Measurements from ENCODE around the gene PTGIS.

The PTGIS gene

DNA sequence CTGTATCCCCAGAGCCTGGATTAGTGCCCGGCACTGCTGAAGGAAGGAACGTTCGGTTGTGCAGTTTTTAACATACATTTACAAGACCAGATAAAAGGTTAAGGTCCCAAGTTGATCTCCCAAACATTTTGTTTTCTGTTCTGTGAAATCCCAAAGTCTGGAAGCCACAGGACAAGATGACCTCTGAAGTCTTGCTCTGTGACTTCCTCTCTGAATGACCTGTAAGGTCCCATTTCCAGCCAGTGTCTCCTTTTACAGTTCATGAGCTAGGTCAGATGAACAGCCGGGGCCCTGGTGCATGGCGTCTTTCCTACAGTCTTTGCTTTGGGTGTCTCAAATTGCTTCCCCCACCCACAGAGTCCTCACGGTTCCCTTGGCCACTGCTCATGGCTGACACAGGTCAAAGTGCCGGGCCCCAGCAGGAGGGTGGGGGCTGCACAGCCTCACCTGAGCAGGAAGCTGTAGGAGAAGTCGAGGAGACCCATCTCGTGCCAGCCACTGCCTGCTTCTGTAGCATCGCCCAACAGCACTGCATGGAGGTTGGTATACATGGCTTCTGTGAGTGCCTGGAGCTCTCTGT, 24.0 kb downstream of the PTGIS start:
- peaks cover 19% of the 10 kb centered on the region for H3K36me3 ChIP-seq (ENCODE audit: control insufficient read depth, low read depth, low read length)
- no peaks in the 10 kb centered on the region for H3K9me3 ChIP-seq (ENCODE audit: control insufficient read depth, low read depth, low read length)
- no peak overlapping the region for H3K9ac ChIP-seq (ENCODE audit: low read length)
- H3K4me3 ChIP-seq (ENCODE audit: low read length) = no peak overlapping the region
- H3K27me3 ChIP-seq (ENCODE audit: control insufficient read depth, insufficient read depth, low read length) = no peaks in the 10 kb centered on the region
- no peak overlapping the region for H3K27ac ChIP-seq (ENCODE audit: low read length)
- H3K4me1 ChIP-seq (ENCODE audit: control insufficient read depth, low read depth, low read length) = no peaks in the 10 kb centered on the region

DNA sequence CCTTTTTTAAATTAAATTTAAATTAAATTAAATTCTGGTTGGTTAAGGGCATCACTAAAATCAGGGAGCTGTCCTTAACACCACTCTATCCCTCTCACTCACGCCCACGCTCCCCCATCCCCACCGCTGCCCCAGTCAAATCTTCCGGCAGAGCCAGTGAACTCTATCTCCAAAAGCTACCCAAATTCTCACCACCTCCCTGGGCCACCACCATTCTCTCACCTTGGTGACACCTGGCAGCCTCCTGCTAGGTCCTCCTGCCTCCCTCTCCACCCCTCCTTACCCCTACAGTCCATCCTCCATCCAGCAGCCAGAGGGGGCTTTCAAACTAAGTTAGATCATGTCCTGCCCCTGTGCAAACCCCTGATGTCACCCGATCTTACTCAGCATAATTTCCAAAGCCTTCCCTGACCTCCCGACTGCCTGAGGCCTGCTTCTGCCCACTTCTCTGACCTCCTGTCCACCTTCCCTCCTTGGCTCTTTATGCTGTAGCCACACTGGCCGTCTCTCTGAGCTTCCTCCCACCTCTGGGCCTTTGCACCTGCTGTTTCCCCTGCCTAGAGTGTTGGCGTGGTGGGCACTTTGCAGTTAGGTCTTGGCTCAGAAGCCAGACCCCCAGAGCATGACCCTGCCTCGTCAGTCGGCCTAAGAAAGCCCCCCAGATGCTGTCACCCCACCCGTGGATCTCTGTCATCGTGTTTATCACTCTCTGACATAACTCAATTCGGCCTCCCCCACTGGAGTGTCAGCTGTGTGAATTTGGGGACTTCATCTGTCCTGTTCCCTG, 24.7 kb downstream of the PTGIS start:
- no peak overlapping the region for H3K9ac ChIP-seq (ENCODE audit: low read length)
- H3K36me3 ChIP-seq (ENCODE audit: control insufficient read depth, low read depth, low read length) = peaks cover 16% of the 10 kb centered on the region
- H3K27me3 ChIP-seq (ENCODE audit: control insufficient read depth, insufficient read depth, low read length) = no peaks in the 10 kb centered on the region
- H3K4me1 ChIP-seq (ENCODE audit: control insufficient read depth, low read depth, low read length) = no peaks in the 10 kb centered on the region
- H3K27ac ChIP-seq (ENCODE audit: low read length) = no peak overlapping the region
- H3K9me3 ChIP-seq (ENCODE audit: control insufficient read depth, low read depth, low read length) = no peaks in the 10 kb centered on the region
- H3K4me3 ChIP-seq (ENCODE audit: low read length) = no peak overlapping the region

DNA sequence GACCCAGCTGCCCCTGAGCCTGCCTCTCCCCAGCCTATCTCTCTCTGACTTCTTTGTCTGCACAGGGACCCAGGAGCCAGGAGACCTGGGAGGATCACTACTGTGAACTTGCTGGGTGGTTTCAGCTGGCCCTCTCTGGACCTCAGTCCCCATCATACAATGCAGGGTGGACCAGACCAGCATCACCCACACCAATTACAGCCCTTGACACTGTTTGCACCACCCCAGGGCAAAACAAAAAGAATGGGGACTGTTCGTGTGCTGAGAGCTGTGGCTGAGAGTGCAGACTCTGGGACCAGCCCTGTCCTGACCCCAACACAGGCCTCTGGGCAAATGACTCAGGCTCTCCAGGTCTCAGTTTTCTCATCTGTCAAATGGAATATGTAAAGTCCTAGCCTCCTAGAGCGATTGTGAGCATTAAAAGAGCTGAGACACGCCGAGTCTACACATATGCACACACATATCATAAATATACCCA, 25.4 kb downstream of the PTGIS start:
- Histone ChIP-seq H3K9me3 (ENCODE audit: control insufficient read depth, low read depth, low read length) (no peaks in the 10 kb centered on the region), H3K4me3 (ENCODE audit: low read length) (no peak overlapping the region), H3K36me3 (ENCODE audit: control insufficient read depth, low read depth, low read length) (peaks cover 16% of the 10 kb centered on the region), H3K27me3 (ENCODE audit: control insufficient read depth, insufficient read depth, low read length) (no peaks in the 10 kb centered on the region), H3K4me1 (ENCODE audit: control insufficient read depth, low read depth, low read length) (no peaks in the 10 kb centered on the region), H3K27ac (ENCODE audit: low read length) (no peak overlapping the region), H3K9ac (ENCODE audit: low read length) (no peak overlapping the region)

DNA sequence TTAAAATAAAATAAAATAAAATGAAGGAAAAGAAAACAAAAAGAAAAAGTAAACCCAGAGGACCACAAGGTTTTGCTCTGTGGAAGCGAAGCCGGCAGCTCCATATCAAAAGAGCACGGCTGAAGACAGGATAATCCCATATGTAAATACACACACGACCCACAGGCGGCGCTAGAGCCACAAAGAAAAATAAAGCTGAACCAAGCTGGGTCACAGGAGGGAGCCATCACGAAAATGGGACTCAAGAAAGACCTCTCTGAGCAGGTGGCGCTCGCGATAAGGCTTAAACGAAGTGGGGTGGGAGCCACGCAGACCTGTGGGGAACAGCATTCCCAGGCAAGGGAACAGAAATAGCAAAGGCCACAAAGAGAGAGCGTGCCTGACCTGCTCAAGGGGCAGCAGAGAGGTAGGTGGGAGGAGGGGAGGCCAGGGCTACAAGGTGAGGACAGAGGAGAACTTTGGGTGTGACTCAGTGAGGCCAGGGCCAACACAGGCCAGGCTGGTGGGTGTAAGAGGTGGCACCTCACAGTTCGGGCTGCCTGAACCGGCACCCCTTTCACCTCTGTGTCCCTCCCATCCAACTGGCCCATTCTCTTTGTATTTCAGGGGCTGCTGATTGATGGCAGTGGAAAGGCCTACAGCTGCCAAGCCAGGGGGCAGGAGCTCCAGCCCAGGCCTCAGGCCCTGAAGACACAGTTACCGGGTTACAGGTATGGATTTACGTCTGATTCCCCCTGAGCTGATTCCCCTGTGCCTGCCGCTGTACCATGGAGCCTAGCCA, 26.0 kb downstream of the PTGIS start:
- no peaks in the 10 kb centered on the region for H3K4me1 ChIP-seq (ENCODE audit: control insufficient read depth, low read depth, low read length)
- H3K9ac ChIP-seq (ENCODE audit: low read length) = no peak overlapping the region
- no peak overlapping the region for H3K4me3 ChIP-seq (ENCODE audit: low read length)
- no peaks in the 10 kb centered on the region for H3K9me3 ChIP-seq (ENCODE audit: control insufficient read depth, low read depth, low read length)
- peaks cover 16% of the 10 kb centered on the region for H3K36me3 ChIP-seq (ENCODE audit: control insufficient read depth, low read depth, low read length)
- no peak overlapping the region for H3K27ac ChIP-seq (ENCODE audit: low read length)
- H3K27me3 ChIP-seq (ENCODE audit: control insufficient read depth, insufficient read depth, low read length) = no peaks in the 10 kb centered on the region

DNA sequence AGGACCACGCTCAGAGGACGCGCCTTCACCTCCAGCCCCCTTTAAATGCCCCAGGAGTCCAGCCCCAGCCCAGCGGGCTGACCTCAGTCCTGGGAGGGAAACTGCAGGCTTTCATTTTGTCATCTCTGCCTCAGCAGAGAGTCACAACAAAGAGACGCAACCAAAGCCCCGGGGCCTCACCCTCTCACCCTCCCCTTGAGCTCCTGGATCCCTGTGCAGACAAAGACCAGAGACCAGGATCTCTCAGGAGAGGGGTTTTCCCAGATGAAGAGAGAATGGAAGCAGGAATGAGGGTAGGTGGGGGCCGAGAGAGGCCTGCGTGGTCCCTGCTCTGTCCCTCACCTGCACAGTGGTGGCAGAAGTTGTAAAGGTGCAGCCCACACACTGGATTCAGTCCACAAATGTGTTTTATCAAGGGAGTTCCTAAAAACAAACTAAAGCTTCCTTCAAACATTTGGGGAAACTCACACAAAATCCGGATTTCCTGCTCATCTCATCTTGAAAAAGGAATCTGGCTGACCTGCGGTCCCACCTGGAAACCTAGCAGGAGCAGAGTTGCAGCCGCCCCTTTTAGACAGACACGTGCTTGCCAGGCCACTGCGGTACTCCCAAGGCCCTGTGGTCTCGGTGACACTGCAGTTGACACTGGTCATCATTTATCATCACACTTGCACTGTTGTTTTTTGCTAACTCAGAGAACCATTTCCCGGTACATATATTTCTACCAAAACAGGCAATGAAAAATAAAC, 27.1 kb downstream of the PTGIS start:
- Histone ChIP-seq H3K4me3 (ENCODE audit: low read length) (no peak overlapping the region), H3K4me1 (ENCODE audit: control insufficient read depth, low read depth, low read length) (no peaks in the 10 kb centered on the region), H3K27me3 (ENCODE audit: control insufficient read depth, insufficient read depth, low read length) (no peaks in the 10 kb centered on the region), H3K36me3 (ENCODE audit: control insufficient read depth, low read depth, low read length) (peaks cover 7% of the 10 kb centered on the region), H3K9me3 (ENCODE audit: control insufficient read depth, low read depth, low read length) (no peaks in the 10 kb centered on the region), H3K9ac (ENCODE audit: low read length) (no peak overlapping the region), H3K27ac (ENCODE audit: low read length) (no peak overlapping the region)

DNA sequence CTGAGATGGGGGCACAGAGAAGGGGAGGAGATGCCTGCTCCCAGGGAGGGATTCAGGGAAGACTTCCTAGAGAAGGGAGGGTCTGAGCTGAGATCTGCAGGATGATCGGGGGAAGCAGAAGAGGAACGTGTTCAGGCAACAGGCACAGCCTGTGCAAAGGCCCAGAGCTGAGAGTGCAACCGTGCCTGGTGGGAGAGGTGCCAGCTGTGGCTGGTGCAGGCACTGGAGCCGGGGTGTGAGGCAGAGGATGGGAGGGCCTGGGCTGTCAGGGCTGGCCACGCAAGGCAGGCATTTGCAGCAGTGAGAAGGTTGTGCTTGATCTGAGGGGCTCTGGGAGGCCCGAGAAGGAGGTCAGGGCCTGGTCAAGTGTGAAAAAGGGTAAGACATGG, 27.7 kb downstream of the PTGIS start:
- no peaks in the 10 kb centered on the region for H3K4me1 ChIP-seq (ENCODE audit: control insufficient read depth, low read depth, low read length)
- no peak overlapping the region for H3K9ac ChIP-seq (ENCODE audit: low read length)
- H3K9me3 ChIP-seq (ENCODE audit: control insufficient read depth, low read depth, low read length) = no peaks in the 10 kb centered on the region
- H3K27me3 ChIP-seq (ENCODE audit: control insufficient read depth, insufficient read depth, low read length) = no peaks in the 10 kb centered on the region
- no peak overlapping the region for H3K4me3 ChIP-seq (ENCODE audit: low read length)
- H3K27ac ChIP-seq (ENCODE audit: low read length) = no peak overlapping the region
- H3K36me3 ChIP-seq (ENCODE audit: control insufficient read depth, low read depth, low read length) = peaks cover 4% of the 10 kb centered on the region

DNA sequence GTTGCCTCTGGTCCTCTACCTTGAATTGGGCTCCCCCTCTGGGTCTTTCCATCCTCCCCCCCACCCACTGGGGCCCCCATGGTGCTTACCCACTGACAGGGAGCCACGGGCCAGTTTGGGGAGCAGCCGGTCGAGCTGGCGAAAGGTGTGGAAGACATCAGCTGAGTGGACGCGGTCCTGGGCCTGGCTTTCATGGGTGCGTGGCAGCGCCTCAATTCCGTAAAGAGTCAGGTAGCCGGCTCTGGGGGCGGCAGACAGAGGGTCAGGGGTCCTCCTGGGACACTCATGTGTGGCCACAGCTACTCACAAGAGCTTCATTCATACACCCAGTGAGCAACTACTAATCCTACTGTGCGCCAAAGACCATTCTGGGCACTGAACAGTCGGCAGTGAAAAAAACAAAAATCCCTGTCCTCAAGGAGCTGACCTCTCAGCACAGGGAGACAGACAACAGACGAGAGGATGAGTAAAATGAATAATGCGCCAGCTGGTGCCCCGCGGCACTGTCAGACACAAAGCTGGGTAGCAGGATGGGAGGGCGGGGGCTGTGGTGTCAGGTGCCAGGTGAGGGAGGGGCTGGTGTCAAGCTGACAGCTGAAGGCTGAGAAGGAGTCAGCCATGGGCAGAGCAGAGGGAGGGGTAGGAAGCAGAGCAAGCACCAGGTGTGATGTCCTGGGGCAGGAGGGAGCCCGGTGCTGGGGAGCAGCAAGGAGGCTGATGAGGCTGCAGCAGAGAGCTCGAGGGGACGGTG, 28.3 kb downstream of the PTGIS start:
- Histone ChIP-seq H3K36me3 (ENCODE audit: control insufficient read depth, low read depth, low read length) (peaks cover 4% of the 10 kb centered on the region), H3K4me3 (ENCODE audit: low read length) (no peak overlapping the region), H3K27ac (ENCODE audit: low read length) (no peak overlapping the region), H3K27me3 (ENCODE audit: control insufficient read depth, insufficient read depth, low read length) (no peaks in the 10 kb centered on the region), H3K9me3 (ENCODE audit: control insufficient read depth, low read depth, low read length) (no peaks in the 10 kb centered on the region), H3K9ac (ENCODE audit: low read length) (no peak overlapping the region), H3K4me1 (ENCODE audit: control insufficient read depth, low read depth, low read length) (no peaks in the 10 kb centered on the region)

DNA sequence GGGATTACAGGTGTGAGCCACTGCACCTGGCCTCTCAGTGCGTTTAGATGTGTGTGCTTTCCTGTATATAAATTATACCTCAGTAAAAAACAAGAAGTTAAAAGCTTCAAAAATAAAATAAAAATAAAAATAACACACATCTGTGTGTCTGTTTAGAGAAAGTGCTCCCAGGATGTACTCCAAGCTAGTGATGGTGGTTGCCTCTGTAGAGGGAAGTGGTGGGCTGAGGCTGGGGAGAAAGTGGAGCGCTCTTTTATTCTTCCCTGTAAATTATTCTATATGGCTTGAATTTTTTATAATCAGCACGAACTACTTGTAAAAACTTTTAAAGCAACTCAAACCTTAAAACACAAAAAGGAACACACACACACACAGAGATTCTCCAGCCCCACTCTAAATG, 29.0 kb downstream of the PTGIS start:
- Histone ChIP-seq H3K27ac (ENCODE audit: low read length) (no peak overlapping the region), H3K4me1 (ENCODE audit: control insufficient read depth, low read depth, low read length) (no peaks in the 10 kb centered on the region)

DNA sequence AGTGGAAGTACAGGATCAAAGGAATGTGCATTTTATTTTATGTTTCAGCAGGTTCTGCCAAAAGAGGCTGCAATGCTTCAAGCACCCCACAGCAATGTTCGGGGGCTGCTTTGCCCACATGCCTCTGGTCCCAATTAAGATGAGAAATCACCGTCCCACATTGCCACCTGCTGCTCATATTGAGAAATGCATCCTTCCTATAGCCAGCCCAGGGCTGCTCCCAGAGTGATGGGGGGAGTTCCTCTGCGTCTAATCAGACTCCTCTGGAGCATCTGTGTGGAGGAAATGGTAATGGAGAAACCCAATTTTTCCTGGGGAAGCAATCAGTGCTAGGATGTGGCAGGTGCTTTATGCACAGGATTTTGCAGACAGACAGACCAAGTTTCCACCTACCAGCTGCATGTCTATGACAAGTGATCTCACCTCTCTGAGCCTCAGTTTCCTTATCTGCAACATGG, 33.7 kb downstream of the PTGIS start:
- H3K36me3 ChIP-seq (ENCODE audit: control insufficient read depth, low read depth, low read length) = peaks cover 10% of the 10 kb centered on the region
- no peak overlapping the region for H3K4me3 ChIP-seq (ENCODE audit: low read length)
- H3K9me3 ChIP-seq (ENCODE audit: control insufficient read depth, low read depth, low read length) = no peaks in the 10 kb centered on the region
- no peaks in the 10 kb centered on the region for H3K4me1 ChIP-seq (ENCODE audit: control insufficient read depth, low read depth, low read length)
- H3K27ac ChIP-seq (ENCODE audit: low read length) = no peak overlapping the region
- H3K9ac ChIP-seq (ENCODE audit: low read length) = no peak overlapping the region
- no peaks in the 10 kb centered on the region for H3K27me3 ChIP-seq (ENCODE audit: control insufficient read depth, insufficient read depth, low read length)

More for the DNA sequence above, 29.0 kb downstream of the PTGIS start:
- Histone ChIP-seq H3K9me3 (ENCODE audit: control insufficient read depth, low read depth, low read length) (no peaks in the 10 kb centered on the region), H3K4me3 (ENCODE audit: low read length) (no peak overlapping the region), H3K36me3 (ENCODE audit: control insufficient read depth, low read depth, low read length) (peaks cover 7% of the 10 kb centered on the region), H3K9ac (ENCODE audit: low read length) (no peak overlapping the region), H3K27me3 (ENCODE audit: control insufficient read depth, insufficient read depth, low read length) (no peaks in the 10 kb centered on the region)

DNA sequence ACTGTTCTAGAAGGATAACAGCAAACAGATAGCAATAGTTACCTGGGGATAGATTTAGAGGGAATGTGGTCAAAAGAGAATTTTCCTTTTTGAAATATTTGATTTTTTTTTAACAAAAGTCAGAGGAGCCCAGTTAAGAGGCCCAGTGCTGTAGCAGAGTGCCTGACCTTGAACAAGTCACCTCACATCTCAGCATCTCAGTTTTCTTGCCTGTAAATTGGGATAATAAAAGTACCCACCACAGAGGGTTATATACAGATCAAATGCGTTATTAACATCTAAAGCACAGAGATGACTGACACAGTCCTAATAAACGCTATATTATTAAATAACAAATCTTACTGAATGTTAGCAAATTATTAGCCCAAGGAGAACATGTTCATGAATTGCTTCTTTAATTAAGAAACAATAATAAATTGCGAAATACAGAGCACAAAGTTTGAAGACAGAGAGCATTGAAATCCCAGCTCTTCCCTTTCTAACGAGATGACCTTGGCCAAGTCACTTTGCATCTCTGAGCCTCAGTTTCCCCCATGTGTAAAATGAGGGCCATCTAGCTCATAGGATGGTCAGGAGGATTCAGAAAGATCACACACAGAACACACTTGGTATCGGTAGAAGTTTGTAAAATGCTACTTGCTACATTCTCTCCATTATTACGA, 35.5 kb downstream of the PTGIS start:
- H3K27me3 ChIP-seq (ENCODE audit: control insufficient read depth, insufficient read depth, low read length) = no peaks in the 10 kb centered on the region
- no peak overlapping the region for H3K27ac ChIP-seq (ENCODE audit: low read length)

More for the DNA sequence above, 35.5 kb downstream of the PTGIS start:
- Histone ChIP-seq H3K9me3 (ENCODE audit: control insufficient read depth, low read depth, low read length) (no peaks in the 10 kb centered on the region), H3K4me1 (ENCODE audit: control insufficient read depth, low read depth, low read length) (no peaks in the 10 kb centered on the region), H3K4me3 (ENCODE audit: low read length) (no peak overlapping the region), H3K36me3 (ENCODE audit: control insufficient read depth, low read depth, low read length) (peaks cover 7% of the 10 kb centered on the region), H3K9ac (ENCODE audit: low read length) (no peak overlapping the region)

Data from iPS-18a (cell line).